SK-N-SH treated with all-trans-retinoic acid at 6 μM for 48 hours (cell line): ENCODE results near the gene POLR1C.
"Not testable (repeated sequence)": the region's sequence is repeated elsewhere in the genome, so short reads cannot be mapped to it uniquely, and the experiment has no call there.

ENCODE experiments used
- ATAC-seq: fragments of 200-7000 bp; cut with Tn5 transposase; 3 replicates; pipeline ENCODE4 v1.9.1; 2020; ENCODE audit warnings: mild to moderate bottlenecking, moderate library complexity
- BACH2 ChIP-seq: fragments of 250-450 bp; sonication (Bioruptor Pico); IDR thresholded peaks from 2 replicates; pipeline ENCODE4 v1.9.0; 2021; ENCODE audit warnings: mild to moderate bottlenecking, borderline replicate concordance
- CREB5 ChIP-seq: fragments of 250-450 bp; sonication (Bioruptor Pico); IDR thresholded peaks from 2 replicates; pipeline ENCODE4 v1.5.1; 2020; ENCODE audit warnings: low read depth, mild to moderate bottlenecking, moderate library complexity
- CSDC2 ChIP-seq: fragments of 250-450 bp; sonication (Bioruptor Pico); IDR thresholded peaks from 2 replicates; pipeline ENCODE4 v1.5.0; 2020; ENCODE audit warnings: mild to moderate bottlenecking, moderate library complexity
- CSRNP3 ChIP-seq: fragments of 250-450 bp; sonication (Bioruptor Pico); IDR thresholded peaks from 2 replicates; pipeline ENCODE4 v1.5.1; 2021; ENCODE audit warnings: mild to moderate bottlenecking, moderate library complexity
- ESRRG ChIP-seq: fragments of 250-450 bp; sonication (Bioruptor Pico); IDR thresholded peaks from 2 replicates; pipeline ENCODE4 v1.6.1; 2021; ENCODE audit warnings: mild to moderate bottlenecking
- GLIS3 ChIP-seq: fragments of 250-450 bp; sonication (Bioruptor Pico); IDR thresholded peaks from 2 replicates; pipeline ENCODE4 v1.5.0; 2020; ENCODE audit warnings: mild to moderate bottlenecking, moderate library complexity
- ISL1 ChIP-seq: fragments of 250-450 bp; sonication (Bioruptor Pico); IDR thresholded peaks from 2 replicates; pipeline ENCODE4 v2.1.2; 2022; ENCODE audit warnings: mild to moderate bottlenecking, moderate library complexity
- OSR1 ChIP-seq: fragments of 250-450 bp; sonication (Bioruptor Pico); IDR thresholded peaks from 2 replicates; pipeline ENCODE4 v1.8.0; 2022; ENCODE audit warnings: moderate library complexity, mild to moderate bottlenecking, inconsistent platforms
- PATZ1 ChIP-seq: fragments of 250-450 bp; sonication (Bioruptor Pico); IDR thresholded peaks from 2 replicates; pipeline ENCODE4 v1.8.0; 2020; ENCODE audit warnings: mild to moderate bottlenecking, moderate library complexity, borderline replicate concordance
- POU6F1 ChIP-seq: fragments of 250-450 bp; sonication (Bioruptor Pico); IDR thresholded peaks from 2 replicates; pipeline ENCODE4 v1.8.0; 2021; ENCODE audit warnings: low read depth, mild to moderate bottlenecking, moderate library complexity, borderline replicate concordance
- PPARA ChIP-seq: fragments of 250-450 bp; sonication (Bioruptor Pico); IDR thresholded peaks from 2 replicates; pipeline ENCODE4 v1.5.0; 2020; ENCODE audit warnings: mild to moderate bottlenecking, borderline replicate concordance
- RARB ChIP-seq: fragments of 250-450 bp; sonication (Bioruptor Pico); IDR thresholded peaks from 2 replicates; pipeline ENCODE4 v1.8.0; 2021; ENCODE audit warnings: mild to moderate bottlenecking, moderate library complexity
- SNAI2 ChIP-seq: fragments of 250-450 bp; sonication (Bioruptor Pico); IDR thresholded peaks from 2 replicates; pipeline ENCODE4 v1.5.0; 2020; ENCODE audit warnings: mild to moderate bottlenecking, moderate library complexity
- TCF4 ChIP-seq: fragments of 250-450 bp; sonication (Bioruptor Pico); IDR thresholded peaks from 2 replicates; pipeline ENCODE4 v1.8.0; 2021; ENCODE audit warnings: mild to moderate bottlenecking, moderate library complexity, borderline replicate concordance
- TOX ChIP-seq: fragments of 250-450 bp; sonication (Bioruptor Pico); IDR thresholded peaks from 2 replicates; pipeline ENCODE4 v1.8.0; 2021; ENCODE audit warnings: mild to moderate bottlenecking, moderate library complexity, borderline replicate concordance
- TSHZ2 ChIP-seq: fragments of 250-450 bp; sonication (Bioruptor Pico); IDR thresholded peaks from 2 replicates; pipeline ENCODE4 v1.5.0; 2020; ENCODE audit warnings: mild to moderate bottlenecking, moderate library complexity
- ZC3H10 ChIP-seq: fragments of 250-450 bp; sonication (Bioruptor Pico); IDR thresholded peaks from 2 replicates; pipeline ENCODE4 v1.5.1; 2021; ENCODE audit warnings: mild to moderate bottlenecking, moderate library complexity
- ZFP3 ChIP-seq: fragments of 250-450 bp; sonication (Bioruptor Pico); IDR thresholded peaks from 2 replicates; pipeline ENCODE4 v1.5.0; 2020; ENCODE audit warnings: mild to moderate bottlenecking, moderate library complexity
- ZFP30 ChIP-seq: fragments of 450-650 bp; formaldehyde crosslinking; IDR thresholded peaks from 2 replicates; pipeline ENCODE4 v1.5.0; 2022; ENCODE audit warnings: mild to moderate bottlenecking, moderate library complexity
- ZNF565 ChIP-seq: fragments of 450-650 bp; formaldehyde crosslinking; conservative IDR thresholded peaks from 2 replicates; pipeline ENCODE4 v1.5.0; 2020; ENCODE audit warnings: low read depth, mild to moderate bottlenecking, moderate library complexity
- ZNF70 ChIP-seq: fragments of 450-650 bp; formaldehyde crosslinking; IDR thresholded peaks from 2 replicates; pipeline ENCODE4 v1.5.0; 2020; ENCODE audit warnings: mild to moderate bottlenecking, moderate library complexity
- ZNF8 ChIP-seq: fragments of 450-650 bp; formaldehyde crosslinking; IDR thresholded peaks from 2 replicates; pipeline ENCODE4 v1.5.0; 2020; ENCODE audit warnings: mild to moderate bottlenecking, moderate library complexity

Gene POLR1C

GRCh38 chr6:43497689-43498088, 19.2 kb upstream of the POLR1C start:
- no peak for ATAC-seq
- no peak for TF ChIP-seq ZC3H10 (CRISPR knock-in tag)
- TF ChIP-seq ZNF70 (CRISPR knock-in tag): no peak
- no peak for TF ChIP-seq CSRNP3
- TF ChIP-seq OSR1 (CRISPR knock-in tag): no peak
- TF ChIP-seq ZFP3 (CRISPR knock-in tag): no peak
- no peak for TF ChIP-seq ZNF565 (CRISPR knock-in tag)
- TF ChIP-seq ZNF8 (CRISPR knock-in tag): no peak
- no peak for TF ChIP-seq TSHZ2
- TF ChIP-seq ESRRG (CRISPR knock-in tag): no peak
- no peak for TF ChIP-seq CSDC2 (CRISPR knock-in tag)
- no peak for TF ChIP-seq TCF4 (CRISPR knock-in tag)

- ATAC-seq: not testable (repeated sequence)
These were observed 18.6 kb upstream of the POLR1C start for GRCh38 chr6:43498291-43498690.

- TF ChIP-seq CSRNP3 (no peak), ISL1 (CRISPR knock-in tag) (no peak), SNAI2 (no peak), ZC3H10 (CRISPR knock-in tag) (no peak), RARB (CRISPR knock-in tag) (no peak), ZFP3 (CRISPR knock-in tag) (no peak), BACH2 (CRISPR knock-in tag) (no peak), CSDC2 (CRISPR knock-in tag) (no peak), PPARA (CRISPR knock-in tag) (no peak), ZNF70 (CRISPR knock-in tag) (no peak), GLIS3 (CRISPR knock-in tag) (no peak), POU6F1 (CRISPR knock-in tag) (no peak), CREB5 (CRISPR knock-in tag) (no peak), PATZ1 (CRISPR knock-in tag) (no peak), TCF4 (CRISPR knock-in tag) (no peak), TOX (CRISPR knock-in tag) (no peak), ESRRG (CRISPR knock-in tag) (no peak), OSR1 (CRISPR knock-in tag) (no peak), ZNF565 (CRISPR knock-in tag) (no peak), ZFP30 (no peak)
- ATAC-seq: no peak
These were observed 17.7 kb upstream of the POLR1C start for GRCh38 chr6:43499028-43499815.
